IgD-negative memory B cell (primary cell): ENCODE measurements around the gene RPS10. TPM values are rescaled to one million over a fixed set of nuclear protein-coding genes. Genes with fewer than 3 reads are reported as not detected.
A peak's percentile ranks its signal among the peaks of the same experiment; 100 is the strongest.
"Not testable (repeated sequence)": the region's sequence is repeated elsewhere in the genome, so short reads cannot be mapped to it uniquely, and the experiment has no call there.

Experiments
- H3K27ac Mint-ChIP-seq, 3 donors: one replicate each; pipeline ENCODE4 v1.8.0; 2020 to 2022; ENCODE audit warnings: mild to moderate bottlenecking in 3 of 3, mixed read lengths in 3 of 3, moderate library complexity in 1 of 3
- H3K27me3 Mint-ChIP-seq: one replicate; pipeline ENCODE4 v1.8.0; 2021; ENCODE audit warnings: mixed read lengths
- H3K36me3 Mint-ChIP-seq: one replicate; pipeline ENCODE4 v1.8.0; 2020; ENCODE audit warnings: mild to moderate bottlenecking, mixed read lengths
- H3K4me1 Mint-ChIP-seq, 3 donors: one replicate each; pipeline ENCODE4 v1.8.0; 2020 to 2022; ENCODE audit warnings: mixed read lengths in 3 of 3, mild to moderate bottlenecking in 1 of 3
- H3K4me3 Mint-ChIP-seq, 4 donors: one replicate each; pipeline ENCODE4 v1.8.0; 2020 to 2022; ENCODE audit warnings: mild to moderate bottlenecking in 4 of 4, mixed read lengths in 4 of 4, moderate library complexity in 3 of 4
- H3K9me3 Mint-ChIP-seq, 3 donors: one replicate each; pipeline ENCODE4 v1.8.0; 2020 to 2021; ENCODE audit warnings: mixed read lengths in 3 of 3, mild to moderate bottlenecking in 1 of 3
- polyA plus RNA-seq: library from polyadenylated mRNA; unstranded; fragments of 300-500 nt; fragmentation: Illumina TruSeq; gene quantifications from one replicate; pipeline ENCODE4 v1.2.3, GENCODE V29; 2021

RPS10 gene
- polyA plus RNA-seq, 1 donor from 2014 or later = 2,052 TPM

DNA sequence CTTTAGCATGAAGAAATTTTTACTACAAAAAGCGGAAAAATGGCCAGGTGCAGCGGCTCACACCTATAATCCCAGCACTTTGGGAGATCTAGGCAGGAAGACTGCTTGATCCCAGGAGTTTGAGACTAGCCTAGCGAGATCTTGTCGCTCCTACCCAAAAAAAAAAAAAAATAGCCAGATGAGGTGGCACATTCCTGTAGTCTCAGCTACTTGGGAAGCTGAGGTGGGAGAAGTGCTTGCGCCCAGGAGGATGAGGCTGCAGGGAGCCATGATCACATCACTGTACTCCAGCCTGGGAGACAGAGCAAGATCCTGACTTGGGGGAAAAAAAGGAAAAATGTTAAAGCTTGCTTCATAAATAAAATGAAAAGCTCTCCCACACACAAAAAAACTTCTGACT, 47.9 kb downstream of the RPS10 start:
- Mint-ChIP-seq H3K4me1 (peaks cover 4 to 7% (median 6%) of the 10 kb centered on the region in 3 donors), H3K4me3 (no peak overlapping the region), H3K27me3 (no peaks in the 10 kb centered on the region), H3K9me3 (no peaks in the 10 kb centered on the region), H3K27ac (peak overlapping the region in 1 of 3 donors; percentile 3), H3K36me3 (no peaks in the 10 kb centered on the region)

- H3K4me1 Mint-ChIP-seq, H3K9me3 Mint-ChIP-seq, H3K27me3 Mint-ChIP-seq, H3K4me3 Mint-ChIP-seq, H3K27ac Mint-ChIP-seq, H3K36me3 Mint-ChIP-seq: not testable (repeated sequence)
These were observed 48.3 kb downstream of the RPS10 start for GRCh38 chr6:34377571-34377970.

GRCh38 chr6:34375833-34376232, 50.0 kb downstream of the RPS10 start:
- no peaks in the 10 kb centered on the region for H3K27me3 Mint-ChIP-seq
- peaks cover 4 to 5% (median 4%) of the 10 kb centered on the region in 3 donors for H3K4me1 Mint-ChIP-seq
- no peaks in the 10 kb centered on the region for H3K9me3 Mint-ChIP-seq
- H3K36me3 Mint-ChIP-seq = no peaks in the 10 kb centered on the region
- no peak overlapping the region for H3K4me3 Mint-ChIP-seq
- H3K27ac Mint-ChIP-seq = no peak overlapping the region

- Mint-ChIP-seq H3K9me3 (no peaks in the 10 kb centered on the region), H3K27ac (no peak overlapping the region), H3K4me1 (peaks cover 5 to 9% (median 6%) of the 10 kb centered on the region in 3 donors), H3K4me3 (no peak overlapping the region), H3K27me3 (no peaks in the 10 kb centered on the region), H3K36me3 (peaks cover 3% of the 10 kb centered on the region)
These were observed 51.4 kb downstream of the RPS10 start for GRCh38 chr6:34374508-34374907.

- Mint-ChIP-seq H3K9me3 (no peaks in the 10 kb centered on the region), H3K27ac (no peak overlapping the region), H3K36me3 (peaks cover 3% of the 10 kb centered on the region), H3K4me3 (no peak overlapping the region), H3K27me3 (no peaks in the 10 kb centered on the region), H3K4me1 (peaks cover 5 to 9% (median 6%) of the 10 kb centered on the region in 3 donors)
These were observed 51.8 kb downstream of the RPS10 start for GRCh38 chr6:34374069-34374468.

DNA sequence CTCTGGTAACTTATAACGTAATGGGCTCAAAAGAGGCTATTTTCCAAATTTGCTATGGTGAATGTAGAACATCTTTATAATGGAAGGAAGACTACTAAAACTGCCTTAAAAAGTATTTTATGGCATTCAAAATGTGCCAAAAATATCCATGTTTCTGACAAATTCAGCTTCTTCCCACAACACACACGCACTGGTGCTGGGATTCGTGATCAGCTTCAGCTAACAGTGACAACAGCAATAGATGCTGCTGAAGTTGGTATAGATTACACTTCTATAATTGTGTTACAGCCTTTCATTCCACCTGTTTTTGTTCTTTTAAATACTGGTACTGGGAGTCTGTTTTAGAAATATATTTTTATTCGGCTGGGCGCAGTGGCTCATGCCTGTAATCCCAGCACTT, 52.4 kb downstream of the RPS10 start:
- Mint-ChIP-seq H3K36me3 (peaks cover 3% of the 10 kb centered on the region), H3K27me3 (no peaks in the 10 kb centered on the region), H3K4me3 (no peak overlapping the region), H3K27ac (no peak overlapping the region), H3K4me1 (peaks cover 5 to 6% (median 5%) of the 10 kb centered on the region in 3 donors), H3K9me3 (no peaks in the 10 kb centered on the region)

DNA sequence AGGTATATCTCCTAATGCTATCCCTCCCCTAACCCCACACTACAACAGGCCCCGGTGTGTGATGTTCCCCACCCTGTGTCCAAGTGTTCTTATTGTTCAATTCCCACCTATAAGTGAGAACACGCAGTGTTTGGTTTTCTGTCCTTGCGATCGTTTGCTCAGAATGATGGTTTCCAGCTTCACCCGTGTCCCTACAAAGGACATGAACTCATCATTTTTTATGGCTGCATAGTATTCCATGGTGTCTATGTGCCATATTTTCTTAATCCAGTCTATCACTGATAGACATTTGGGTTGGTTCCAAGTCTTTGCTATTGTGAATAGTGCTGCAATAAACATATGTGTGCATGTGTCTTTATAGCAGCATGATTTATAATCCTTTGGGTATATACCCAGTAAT, 54.0 kb downstream of the RPS10 start:
- H3K27me3 Mint-ChIP-seq, H3K4me3 Mint-ChIP-seq, H3K9me3 Mint-ChIP-seq, H3K36me3 Mint-ChIP-seq, H3K27ac Mint-ChIP-seq: not testable (repeated sequence)
- peaks cover 5 to 12% (median 8%) of the 10 kb centered on the region in 3 donors for H3K4me1 Mint-ChIP-seq

DNA sequence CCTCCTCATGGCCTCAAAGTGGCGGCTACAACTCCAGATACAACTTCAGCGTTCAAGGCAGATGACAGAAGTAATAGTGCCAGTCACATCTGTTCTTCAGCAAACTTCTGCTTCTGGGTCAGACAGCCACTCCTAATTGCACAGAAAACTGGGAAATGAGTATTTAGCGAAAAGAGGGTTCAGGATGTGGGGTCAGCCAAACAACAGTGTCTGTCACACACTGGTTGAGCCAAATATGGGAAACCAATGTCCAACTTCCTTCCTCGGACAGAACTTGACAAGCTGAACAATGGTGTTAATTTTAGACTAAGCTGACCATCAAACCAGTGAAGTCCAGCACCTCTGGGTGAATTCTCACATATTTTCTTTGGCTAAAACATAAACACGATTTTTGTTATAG, 55.5 kb downstream of the RPS10 start:
- Mint-ChIP-seq H3K9me3 (no peaks in the 10 kb centered on the region), H3K36me3 (peaks cover 3% of the 10 kb centered on the region), H3K4me1 (peaks cover 7 to 16% (median 12%) of the 10 kb centered on the region in 3 donors), H3K27ac (no peak overlapping the region), H3K27me3 (no peaks in the 10 kb centered on the region), H3K4me3 (peak overlapping the region in 1 of 4 donors; percentile 41)

GRCh38 chr6:34369385-34369784, 56.5 kb downstream of the RPS10 start:
- Mint-ChIP-seq H3K9me3 (no peaks in the 10 kb centered on the region), H3K4me1 (peaks cover 10 to 18% (median 14%) of the 10 kb centered on the region in 3 donors), H3K4me3 (peak overlapping the region in 1 of 4 donors; percentile 17), H3K27ac (no peak overlapping the region), H3K36me3 (peaks cover 3% of the 10 kb centered on the region), H3K27me3 (no peaks in the 10 kb centered on the region)

Other genes starting within 250 kb of the RPS10 start
- gene HMGA1, start 189.2 kb downstream of the RPS10 start, polyA plus RNA-seq = 68.3 TPM
- 66.2 TPM for gene SMIM29, start 177.1 kb downstream of the RPS10 start, polyA plus RNA-seq
- 11.2 TPM for gene NUDT3, start 33.4 kb downstream of the RPS10 start, polyA plus RNA-seq
- gene PACSIN1, start 40.0 kb upstream of the RPS10 start, polyA plus RNA-seq = not detected
- not detected for gene SPDEF, start 130.3 kb upstream of the RPS10 start, polyA plus RNA-seq